DND-41 (cell line): ENCODE data around the gene FOXL1.

ENCODE experiments used
- EZH2 ChIP-seq: IDR thresholded peaks from 3 replicates; pipeline ENCODE4 v1.6.1; 2012; ENCODE audit warnings: borderline replicate concordance, low read depth, mild to moderate bottlenecking, moderate library complexity, low read length, inconsistent platforms; ENCODE audit not compliant: severe bottlenecking
- TF ChIP-seq, protein P1 (sequence below): IDR thresholded peaks from 2 replicates; pipeline ENCODE4 v1.5.1; 2012; ENCODE audit warnings: borderline replicate concordance, low read length, moderate library complexity, mild to moderate bottlenecking; ENCODE audit not compliant: poor library complexity, severe bottlenecking; ENCODE audit errors: extremely low read depth

- TF ChIP-seq, protein P1, sequence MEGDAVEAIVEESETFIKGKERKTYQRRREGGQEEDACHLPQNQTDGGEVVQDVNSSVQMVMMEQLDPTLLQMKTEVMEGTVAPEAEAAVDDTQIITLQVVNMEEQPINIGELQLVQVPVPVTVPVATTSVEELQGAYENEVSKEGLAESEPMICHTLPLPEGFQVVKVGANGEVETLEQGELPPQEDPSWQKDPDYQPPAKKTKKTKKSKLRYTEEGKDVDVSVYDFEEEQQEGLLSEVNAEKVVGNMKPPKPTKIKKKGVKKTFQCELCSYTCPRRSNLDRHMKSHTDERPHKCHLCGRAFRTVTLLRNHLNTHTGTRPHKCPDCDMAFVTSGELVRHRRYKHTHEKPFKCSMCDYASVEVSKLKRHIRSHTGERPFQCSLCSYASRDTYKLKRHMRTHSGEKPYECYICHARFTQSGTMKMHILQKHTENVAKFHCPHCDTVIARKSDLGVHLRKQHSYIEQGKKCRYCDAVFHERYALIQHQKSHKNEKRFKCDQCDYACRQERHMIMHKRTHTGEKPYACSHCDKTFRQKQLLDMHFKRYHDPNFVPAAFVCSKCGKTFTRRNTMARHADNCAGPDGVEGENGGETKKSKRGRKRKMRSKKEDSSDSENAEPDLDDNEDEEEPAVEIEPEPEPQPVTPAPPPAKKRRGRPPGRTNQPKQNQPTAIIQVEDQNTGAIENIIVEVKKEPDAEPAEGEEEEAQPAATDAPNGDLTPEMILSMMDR = no peak
- TF ChIP-seq EZH2 = no peak
Observed at GRCh38 chr16:86608301-86608747, 30.0 kb downstream of the FOXL1 start.
